HL-60 (cell line): Measurements from ENCODE around the gene RBPJ.

Experiments used
- DNase-seq, 2 experiments: peaks; one replicate each; pipeline ENCODE4 v3.0.0-alpha.2; 2010 to 2020; ENCODE audit warnings: low read depth in 1 of 2, low spot score in 1 of 2
- H3K27ac ChIP-seq: fragments of 250-450 bp; sonication (Bioruptor Pico); replicated peaks from 2 replicates; pipeline ENCODE4 v1.5.1; 2020; ENCODE audit warnings: mild to moderate bottlenecking, moderate library complexity
- H3K27me3 ChIP-seq: fragments of 250-450 bp; sonication (Bioruptor Pico); 2 replicates; pipeline ENCODE4 v1.5.1; 2021; ENCODE audit warnings: mild to moderate bottlenecking, moderate library complexity; ENCODE audit not compliant: insufficient read depth, poor library complexity, severe bottlenecking
- H3K4me3 ChIP-seq: replicated peaks from 2 replicates; pipeline ENCODE4 v1.5.1; 2011; ENCODE audit warnings: mild to moderate bottlenecking, control low read depth, low read length; ENCODE audit not compliant: insufficient read depth
- GABPA ChIP-seq: IDR thresholded peaks from 2 replicates; pipeline ENCODE4 v1.6.1; 2012; ENCODE audit warnings: low read depth
- POLR2AphosphoS5 ChIP-seq: IDR thresholded peaks from 2 replicates; pipeline ENCODE4 v1.6.1; 2012; ENCODE audit warnings: low read depth
- SPI1 ChIP-seq: IDR thresholded peaks from 2 replicates; pipeline ENCODE4 v1.6.1; 2012; ENCODE audit warnings: low read depth, mild to moderate bottlenecking, borderline replicate concordance
- TF ChIP-seq, protein P1 (sequence below): IDR thresholded peaks from one replicate; pipeline ENCODE4 v1.5.1; 2011; ENCODE audit warnings: low read length, control low read depth, inconsistent platforms; ENCODE audit not compliant: insufficient read depth
- TF ChIP-seq, protein P2 (sequence below): IDR thresholded peaks from 2 replicates; pipeline ENCODE4 v1.6.1; 2012; ENCODE audit warnings: low read depth; ENCODE audit not compliant: insufficient replicate concordance

Gene RBPJ

DNA sequence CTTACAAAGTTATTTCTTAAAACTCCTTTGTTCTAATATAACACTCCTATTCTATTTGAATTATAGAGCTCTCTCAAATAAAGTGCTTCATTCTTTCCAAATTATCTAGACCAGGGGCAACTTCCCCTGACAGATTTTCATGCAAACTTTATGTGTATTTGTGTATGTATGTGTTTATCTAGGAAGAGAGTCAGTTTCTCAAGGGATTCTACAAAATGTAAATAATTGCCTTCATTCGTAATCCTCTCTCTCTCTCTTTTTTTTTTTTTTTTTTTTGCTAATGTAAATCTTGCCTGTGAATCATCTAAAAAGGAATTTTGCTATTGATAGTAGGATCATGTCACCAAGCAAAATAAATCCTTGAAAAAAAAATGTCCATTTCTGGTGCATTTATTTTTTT, 38.9 kb upstream of the RBPJ start:
- no peak for DNase-seq
- H3K27me3 ChIP-seq = no peaks in the 10 kb centered on the region
- H3K4me3 ChIP-seq = no peak overlapping the region
- no peak overlapping the region for H3K27ac ChIP-seq
- TF ChIP-seq GABPA (no peak), SPI1 (no peak), POLR2AphosphoS5 (no peak)
- TF ChIP-seq, protein P1, sequence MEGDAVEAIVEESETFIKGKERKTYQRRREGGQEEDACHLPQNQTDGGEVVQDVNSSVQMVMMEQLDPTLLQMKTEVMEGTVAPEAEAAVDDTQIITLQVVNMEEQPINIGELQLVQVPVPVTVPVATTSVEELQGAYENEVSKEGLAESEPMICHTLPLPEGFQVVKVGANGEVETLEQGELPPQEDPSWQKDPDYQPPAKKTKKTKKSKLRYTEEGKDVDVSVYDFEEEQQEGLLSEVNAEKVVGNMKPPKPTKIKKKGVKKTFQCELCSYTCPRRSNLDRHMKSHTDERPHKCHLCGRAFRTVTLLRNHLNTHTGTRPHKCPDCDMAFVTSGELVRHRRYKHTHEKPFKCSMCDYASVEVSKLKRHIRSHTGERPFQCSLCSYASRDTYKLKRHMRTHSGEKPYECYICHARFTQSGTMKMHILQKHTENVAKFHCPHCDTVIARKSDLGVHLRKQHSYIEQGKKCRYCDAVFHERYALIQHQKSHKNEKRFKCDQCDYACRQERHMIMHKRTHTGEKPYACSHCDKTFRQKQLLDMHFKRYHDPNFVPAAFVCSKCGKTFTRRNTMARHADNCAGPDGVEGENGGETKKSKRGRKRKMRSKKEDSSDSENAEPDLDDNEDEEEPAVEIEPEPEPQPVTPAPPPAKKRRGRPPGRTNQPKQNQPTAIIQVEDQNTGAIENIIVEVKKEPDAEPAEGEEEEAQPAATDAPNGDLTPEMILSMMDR = no peak
- TF ChIP-seq, protein P2, sequence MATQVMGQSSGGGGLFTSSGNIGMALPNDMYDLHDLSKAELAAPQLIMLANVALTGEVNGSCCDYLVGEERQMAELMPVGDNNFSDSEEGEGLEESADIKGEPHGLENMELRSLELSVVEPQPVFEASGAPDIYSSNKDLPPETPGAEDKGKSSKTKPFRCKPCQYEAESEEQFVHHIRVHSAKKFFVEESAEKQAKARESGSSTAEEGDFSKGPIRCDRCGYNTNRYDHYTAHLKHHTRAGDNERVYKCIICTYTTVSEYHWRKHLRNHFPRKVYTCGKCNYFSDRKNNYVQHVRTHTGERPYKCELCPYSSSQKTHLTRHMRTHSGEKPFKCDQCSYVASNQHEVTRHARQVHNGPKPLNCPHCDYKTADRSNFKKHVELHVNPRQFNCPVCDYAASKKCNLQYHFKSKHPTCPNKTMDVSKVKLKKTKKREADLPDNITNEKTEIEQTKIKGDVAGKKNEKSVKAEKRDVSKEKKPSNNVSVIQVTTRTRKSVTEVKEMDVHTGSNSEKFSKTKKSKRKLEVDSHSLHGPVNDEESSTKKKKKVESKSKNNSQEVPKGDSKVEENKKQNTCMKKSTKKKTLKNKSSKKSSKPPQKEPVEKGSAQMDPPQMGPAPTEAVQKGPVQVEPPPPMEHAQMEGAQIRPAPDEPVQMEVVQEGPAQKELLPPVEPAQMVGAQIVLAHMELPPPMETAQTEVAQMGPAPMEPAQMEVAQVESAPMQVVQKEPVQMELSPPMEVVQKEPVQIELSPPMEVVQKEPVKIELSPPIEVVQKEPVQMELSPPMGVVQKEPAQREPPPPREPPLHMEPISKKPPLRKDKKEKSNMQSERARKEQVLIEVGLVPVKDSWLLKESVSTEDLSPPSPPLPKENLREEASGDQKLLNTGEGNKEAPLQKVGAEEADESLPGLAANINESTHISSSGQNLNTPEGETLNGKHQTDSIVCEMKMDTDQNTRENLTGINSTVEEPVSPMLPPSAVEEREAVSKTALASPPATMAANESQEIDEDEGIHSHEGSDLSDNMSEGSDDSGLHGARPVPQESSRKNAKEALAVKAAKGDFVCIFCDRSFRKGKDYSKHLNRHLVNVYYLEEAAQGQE = no peak

DNA sequence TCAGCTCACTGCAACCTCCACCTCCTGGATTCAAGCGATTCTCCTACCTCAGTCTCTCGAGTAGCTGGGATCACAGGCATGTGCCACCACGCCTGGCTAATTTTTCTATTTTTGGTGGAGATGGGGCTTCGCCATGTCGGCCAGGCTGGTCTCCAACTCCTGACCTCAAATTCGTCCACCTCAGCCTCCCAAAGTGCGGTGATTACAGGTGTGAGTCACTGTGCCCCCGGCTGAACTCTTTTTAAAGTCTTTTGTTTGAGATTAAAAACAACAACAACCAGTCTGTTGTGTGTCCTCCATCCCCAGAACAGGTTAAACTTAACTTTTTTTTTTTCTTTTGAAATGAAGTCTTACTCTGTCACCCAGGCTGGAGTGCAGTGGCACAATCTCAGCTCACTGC, 36.3 kb upstream of the RBPJ start:
- Histone ChIP-seq H3K27ac (no peak overlapping the region), H3K27me3 (no peaks in the 10 kb centered on the region), H3K4me3 (no peak overlapping the region)
- no peak for DNase-seq
- no peak for TF ChIP-seq POLR2AphosphoS5
- no peak for TF ChIP-seq SPI1
- TF ChIP-seq, protein P1 = no peak
- TF ChIP-seq, protein P2 = no peak
- TF ChIP-seq GABPA = no peak

DNA sequence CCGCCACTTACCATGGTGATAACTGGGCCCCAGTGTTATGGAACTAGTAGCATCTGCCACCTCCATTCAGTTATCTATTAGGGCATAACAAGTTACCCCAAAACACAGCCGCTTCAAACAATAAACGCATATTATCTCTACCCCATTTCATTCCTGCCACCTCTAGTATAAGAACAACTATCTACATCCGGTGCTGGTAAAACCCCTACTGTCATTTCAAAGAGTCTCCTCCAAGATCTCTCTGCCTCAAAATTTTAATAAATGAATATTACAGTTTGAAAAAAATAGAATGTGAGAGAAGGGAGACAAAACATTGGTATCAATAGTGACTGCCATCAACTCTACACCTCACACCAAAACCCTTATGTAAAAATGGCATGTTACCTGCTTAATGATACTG, 35.5 kb upstream of the RBPJ start:
- H3K27me3 ChIP-seq = no peaks in the 10 kb centered on the region
- TF ChIP-seq GABPA = no peak
- TF ChIP-seq SPI1 = no peak
- TF ChIP-seq, protein P2 = no peak
- TF ChIP-seq, protein P1 = no peak
- no peak for TF ChIP-seq POLR2AphosphoS5
- DNase-seq = no peak
- no peak overlapping the region for H3K27ac ChIP-seq
- H3K4me3 ChIP-seq = no peak overlapping the region
